Coronary artery (tissue), 2 donors: ENCODE data around the gene ODC1.

Experiments
- DNase-seq: peaks from one replicate; pipeline ENCODE4 v3.0.0-alpha.2; 2017; ENCODE audit warnings: low spot score
- H3K27ac ChIP-seq, 2 donors: fragments of 200-600 bp; sonication (generic); one replicate each; pipeline ENCODE4 v1.5.1; 2016 to 2019
- H3K4me3 ChIP-seq: fragments of 200-600 bp; sonication (generic); 2 replicates; pipeline ENCODE4 v1.5.1; 2016; ENCODE audit warnings: mild to moderate bottlenecking, moderate library complexity
- CTCF ChIP-seq: fragments of 200-600 bp; sonication (generic); IDR thresholded peaks from one replicate; pipeline ENCODE4 v1.5.1; 2019; ENCODE audit warnings: antibody characterized with exemption

Gene ODC1

GRCh38 chr2:10433264-10433946 lies 14.7 kb downstream of the ODC1 start:
- DNase-seq, result no peak
- no peak for TF ChIP-seq CTCF
- H3K27ac ChIP-seq, result no peak overlapping the region
- no peak overlapping the region for H3K4me3 ChIP-seq

- TF ChIP-seq CTCF, result no peak
- Histone ChIP-seq H3K27ac (no peak overlapping the region), H3K4me3 (peak overlapping the region; percentile 64)
- DNase-seq, result no peak
Observed at GRCh38 chr2:10432311-10433181, 15.6 kb downstream of the ODC1 start.

- no peak overlapping the region for H3K27ac ChIP-seq
- no peak for TF ChIP-seq CTCF
- H3K4me3 ChIP-seq, result peak overlapping the region; percentile 64
- no peak for DNase-seq
Observed at GRCh38 chr2:10431797-10432196, 16.3 kb downstream of the ODC1 start.

GRCh38 chr2:10430886-10431622 lies 17.1 kb downstream of the ODC1 start:
- Histone ChIP-seq H3K27ac (no peak overlapping the region), H3K4me3 (no peak overlapping the region)
- no peak for TF ChIP-seq CTCF
- no peak for DNase-seq

- H3K4me3 ChIP-seq, result no peak overlapping the region
- no peak overlapping the region for H3K27ac ChIP-seq
- no peak for TF ChIP-seq CTCF
- no peak for DNase-seq
Observed at GRCh38 chr2:10428924-10429323, 19.2 kb downstream of the ODC1 start.

- DNase-seq, result no peak
- H3K4me3 ChIP-seq, result no peak overlapping the region
- TF ChIP-seq CTCF, result no peak
Observed at GRCh38 chr2:10428355-10428754, 19.8 kb downstream of the ODC1 start.

More at GRCh38 chr2:10428355-10428754, 19.8 kb downstream of the ODC1 start:
- no peak overlapping the region for H3K27ac ChIP-seq
